ENCODE results near the gene IVD.

IVD gene

DNA sequence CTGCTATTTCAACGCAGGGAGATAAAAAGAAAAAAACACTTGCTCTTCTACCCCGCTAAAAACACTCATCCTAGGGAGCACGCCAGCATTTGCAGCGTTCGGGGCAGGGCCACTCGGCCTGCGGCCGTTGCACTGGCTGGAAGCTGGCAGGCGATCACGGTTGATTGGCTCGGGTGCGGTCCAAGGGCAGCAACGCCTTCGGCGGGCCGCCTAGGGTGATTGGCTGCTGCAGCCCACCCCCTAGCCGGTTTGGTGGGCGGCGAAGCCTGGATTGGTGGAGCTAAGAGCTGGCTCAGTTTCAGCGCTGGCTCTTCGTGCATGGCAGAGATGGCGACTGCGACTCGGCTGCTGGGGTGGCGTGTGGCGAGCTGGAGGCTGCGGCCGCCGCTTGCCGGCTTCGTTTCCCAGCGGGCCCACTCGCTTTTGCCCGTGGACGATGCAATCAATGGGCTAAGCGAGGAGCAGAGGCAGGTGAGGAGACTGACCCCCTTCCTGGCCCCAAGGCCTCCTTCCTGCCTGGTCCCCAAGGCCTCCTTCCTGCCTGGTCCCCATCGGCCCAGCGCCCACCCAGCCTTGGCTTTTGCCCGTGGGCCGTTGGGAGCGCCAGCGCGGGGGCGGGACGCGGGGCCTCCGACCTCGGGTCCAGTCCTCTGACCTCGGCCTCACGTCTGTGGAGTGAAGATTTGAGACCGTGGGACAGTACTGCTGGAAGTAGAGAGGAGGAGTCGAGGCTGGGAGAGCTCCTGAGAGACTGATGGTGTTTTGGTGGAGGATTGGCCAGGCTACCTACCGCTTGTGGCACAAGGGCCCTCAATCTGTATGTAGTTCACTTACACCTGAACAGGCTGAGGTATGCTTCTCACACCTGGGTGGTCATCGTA is at the start of gene IVD:
TSS of gene IVD (plus strand) at position 295 of the 881 bp plus-strand sequence. CDS start at position 328, 33 bp downstream.
- peak; percentile 85 for DNase-seq

DNA sequence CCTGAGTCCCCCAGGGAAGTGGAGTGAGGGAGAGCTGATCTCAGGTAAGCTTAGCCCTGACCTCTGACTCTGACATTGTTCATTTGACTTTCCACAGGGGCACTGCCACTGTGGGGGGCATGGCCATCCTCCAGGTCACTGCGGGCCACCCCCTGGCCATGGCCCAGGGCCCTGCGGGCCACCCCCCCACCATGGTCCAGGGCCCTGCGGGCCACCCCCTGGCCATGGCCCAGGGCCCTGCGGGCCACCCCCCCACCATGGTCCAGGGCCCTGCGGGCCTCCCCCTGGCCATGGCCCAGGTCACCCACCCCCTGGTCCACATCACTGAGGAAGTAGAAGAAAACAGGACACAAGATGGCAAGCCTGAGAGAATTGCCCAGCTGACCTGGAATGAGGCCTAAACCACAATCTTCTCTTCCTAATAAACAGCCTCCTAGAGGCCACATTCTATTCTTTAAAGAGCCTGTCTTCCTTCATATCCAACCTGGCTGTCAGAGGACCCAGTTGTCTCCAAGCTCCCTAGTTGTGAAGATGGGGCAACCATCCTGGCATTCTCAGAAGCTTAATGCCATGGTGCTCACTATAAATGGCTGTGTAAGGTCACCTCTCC is 49.5 kb upstream of the IVD start:
- DNase-seq, result no peak

DNA sequence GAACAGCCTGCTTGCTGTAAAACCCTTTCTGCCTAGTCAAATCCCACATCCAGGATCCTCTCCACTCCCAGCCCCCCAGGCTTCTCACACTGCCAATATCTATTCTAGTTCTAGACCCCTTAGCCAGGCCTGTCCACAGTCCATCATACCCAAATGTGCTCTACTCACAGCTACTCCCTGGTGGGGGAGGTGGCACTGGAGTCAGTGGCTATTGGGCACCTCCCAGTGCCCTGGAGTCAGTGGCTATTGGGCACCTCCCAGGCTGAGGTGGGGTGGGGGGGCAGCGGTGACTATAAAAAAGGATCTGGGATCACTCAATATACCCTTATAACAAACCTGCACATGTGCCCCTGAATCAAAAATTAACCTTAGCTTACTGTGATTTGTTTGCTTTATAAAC is 48.3 kb upstream of the IVD start:
- no peak for DNase-seq

DNA sequence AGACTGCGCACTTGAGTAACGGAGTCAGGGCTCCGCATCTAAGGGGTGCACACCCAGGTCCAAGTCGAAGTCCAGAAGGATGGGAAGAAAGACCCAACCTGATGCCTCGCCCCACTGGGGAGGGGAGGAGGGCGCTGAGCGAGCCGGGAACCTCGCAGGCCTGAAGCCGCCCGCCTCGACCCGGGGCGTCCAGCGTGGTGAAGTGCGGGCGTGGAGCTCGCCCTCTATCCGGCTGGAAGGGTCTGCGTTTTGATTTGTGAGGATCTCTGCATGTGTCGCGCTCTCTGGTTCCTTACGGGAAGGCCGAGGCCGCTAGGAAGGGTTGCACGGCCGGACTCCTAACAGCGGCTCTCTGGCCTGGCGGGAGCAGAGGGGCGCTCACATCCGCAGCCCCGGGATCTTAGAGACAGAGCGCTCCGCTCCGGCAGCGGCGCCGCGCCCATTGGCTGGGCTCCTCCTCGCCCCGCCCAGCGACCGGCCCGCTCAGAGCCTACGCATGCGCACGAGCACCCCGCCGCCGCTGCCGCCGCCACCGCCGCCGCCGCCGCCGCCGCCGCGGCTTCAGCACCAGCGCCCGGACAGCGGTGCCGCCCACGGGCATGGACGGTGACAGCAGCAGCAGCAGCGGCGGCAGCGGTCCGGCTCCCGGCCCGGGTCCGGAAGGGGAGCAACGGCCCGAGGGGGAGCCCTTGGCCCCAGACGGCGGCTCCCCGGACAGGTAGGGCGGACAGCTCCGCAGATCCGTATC is 47.7 kb upstream of the IVD start, which contains the start of gene DISP2:
TSS of gene DISP2 (plus strand) at position 497 of the 748 bp plus-strand sequence. CDS start at position 600, 103 bp downstream.
- peak; percentile 63 for DNase-seq

DNA sequence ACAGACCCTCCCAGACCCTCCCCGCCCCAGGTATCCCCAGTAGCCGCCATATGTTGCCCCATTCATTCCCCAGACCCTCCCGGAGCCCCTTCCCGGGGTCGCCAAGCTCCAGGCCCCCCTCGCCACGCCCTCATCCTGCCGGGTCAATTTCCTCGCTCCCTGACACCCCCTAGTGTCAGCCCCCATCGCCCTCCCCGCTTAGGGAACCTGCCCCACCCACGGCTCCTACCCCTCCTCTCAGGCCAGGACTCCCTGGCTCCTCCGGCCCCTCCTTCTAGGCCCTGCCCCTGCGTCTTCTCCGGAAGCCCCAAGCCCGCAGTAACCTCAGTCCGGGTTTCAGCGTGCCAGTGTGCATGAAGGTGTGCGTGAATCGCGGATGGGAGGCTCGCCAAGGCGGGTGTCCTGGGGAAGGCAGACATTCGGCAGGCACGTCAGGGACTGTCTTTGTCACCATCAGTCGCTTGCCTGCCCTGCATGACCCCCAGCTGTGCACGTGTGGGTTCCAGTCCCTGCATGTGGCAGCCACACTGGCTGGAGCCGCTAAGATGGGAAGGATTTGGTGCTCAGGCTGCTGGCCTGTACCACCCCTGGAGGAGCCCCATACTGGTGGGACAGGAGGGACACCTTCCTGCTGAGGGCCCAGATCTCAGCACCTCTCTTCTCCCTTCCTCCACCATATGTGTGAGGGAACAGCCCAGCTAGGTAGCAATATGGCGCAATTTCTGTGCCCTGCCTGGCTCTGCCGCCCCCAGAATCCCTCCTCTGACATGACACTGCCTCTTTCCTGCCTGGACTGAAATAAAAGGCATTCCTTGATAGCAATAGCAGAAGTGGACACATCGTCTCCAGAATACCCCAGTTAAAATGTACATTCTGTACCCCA is 46.9 kb upstream of the IVD start:
- no peak for DNase-seq

DNA sequence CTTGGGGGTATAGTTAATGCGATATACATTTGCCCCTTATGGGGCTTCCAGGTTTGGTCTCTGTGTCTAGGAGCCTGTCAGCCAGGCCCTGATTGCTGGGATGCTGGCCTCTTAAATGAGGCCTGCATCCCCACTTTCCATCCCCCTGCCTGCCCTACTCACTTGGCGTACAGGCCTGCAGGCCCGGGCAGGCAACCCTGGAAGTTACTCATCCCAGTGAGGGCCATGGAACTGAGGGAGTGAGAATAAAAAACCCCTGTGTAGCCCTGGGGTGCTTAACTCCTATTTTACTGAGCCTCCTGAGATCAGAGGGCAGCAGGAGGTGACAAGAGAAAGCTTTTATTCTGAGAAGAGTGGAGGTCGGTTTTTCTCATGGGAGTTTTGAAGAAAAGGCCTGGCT is 45.6 kb upstream of the IVD start:
- no peak for DNase-seq

DNA sequence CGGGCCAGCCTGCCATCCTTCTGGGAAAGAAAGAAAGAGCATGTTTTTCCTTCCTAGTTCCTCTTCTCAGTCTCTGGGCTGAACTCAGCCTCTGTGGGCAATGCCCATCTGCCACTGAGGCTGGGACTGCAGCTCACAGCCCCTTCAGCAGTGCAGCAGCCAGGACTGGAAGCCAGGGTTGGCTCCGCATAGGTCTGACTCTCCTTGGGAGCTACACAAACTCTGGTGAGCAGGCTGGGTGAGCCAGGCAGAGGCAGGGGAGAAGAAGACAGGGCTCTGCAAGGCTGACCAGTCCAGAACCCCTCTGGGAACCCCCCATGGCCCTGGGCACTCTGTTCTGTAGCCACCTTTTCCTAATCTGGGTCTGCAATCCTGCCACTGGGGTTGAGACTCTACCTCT is 44.0 kb upstream of the IVD start:
- no peak for DNase-seq

DNA sequence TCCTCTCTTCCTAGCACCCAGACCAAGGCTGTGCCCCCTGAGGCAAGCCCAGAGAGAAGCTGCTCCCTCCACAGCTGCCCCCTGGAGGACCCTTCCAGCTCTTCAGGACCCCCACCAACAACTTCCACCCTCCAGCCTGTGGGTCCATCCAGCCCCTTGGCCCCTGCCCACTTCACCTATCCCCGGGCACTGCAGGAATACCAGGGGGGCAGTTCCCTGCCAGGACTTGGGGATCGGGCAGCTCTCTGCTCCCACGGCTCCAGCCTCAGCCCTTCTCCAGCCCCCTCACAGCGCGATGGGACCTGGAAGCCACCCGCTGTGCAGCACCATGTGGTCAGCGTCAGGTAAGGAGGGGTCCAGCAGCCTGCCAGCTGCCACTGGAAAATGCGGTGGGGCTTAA is 42.0 kb upstream of the IVD start:
- no peak for DNase-seq

DNA sequence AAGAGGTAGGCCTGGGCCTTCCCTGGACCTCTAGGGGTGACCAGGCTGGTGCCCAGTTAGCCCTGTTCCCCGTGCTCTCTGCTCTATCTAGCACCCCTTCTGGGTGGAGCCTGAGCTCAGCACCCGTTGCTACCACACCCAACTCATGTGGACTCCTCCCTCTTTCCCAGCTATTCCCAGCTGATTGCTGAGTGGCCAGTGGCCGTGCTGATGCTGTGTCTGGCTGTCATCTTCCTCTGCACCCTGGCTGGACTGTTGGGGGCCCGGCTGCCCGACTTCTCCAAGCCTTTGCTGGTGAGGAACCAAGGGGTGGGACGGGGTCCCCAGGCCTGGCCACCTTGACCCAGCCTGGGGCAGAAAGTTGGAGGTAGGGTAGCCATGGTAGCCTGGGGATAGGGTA is 41.3 kb upstream of the IVD start:
- DNase-seq, result no peak

DNA sequence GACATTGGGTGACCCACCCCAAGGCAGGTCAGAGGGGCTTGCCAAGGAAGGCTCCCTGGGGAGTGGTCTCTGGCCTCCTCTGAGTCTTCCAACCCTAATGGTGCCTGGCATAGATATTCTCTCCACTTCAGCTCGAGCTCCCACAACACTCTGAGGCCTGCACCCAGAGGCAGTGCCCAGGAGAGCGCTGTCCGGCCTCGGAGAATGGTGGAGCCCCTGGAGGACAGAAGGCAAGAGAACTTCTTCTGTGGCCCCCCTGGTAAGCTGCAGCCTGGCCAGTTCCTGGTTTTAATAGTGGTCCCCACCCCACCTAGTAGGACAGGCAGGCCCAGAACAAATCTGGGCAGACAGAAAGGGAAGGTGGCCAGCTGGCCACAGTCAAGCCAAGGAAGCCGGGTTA is 40.6 kb upstream of the IVD start:
- no peak for DNase-seq

DNA sequence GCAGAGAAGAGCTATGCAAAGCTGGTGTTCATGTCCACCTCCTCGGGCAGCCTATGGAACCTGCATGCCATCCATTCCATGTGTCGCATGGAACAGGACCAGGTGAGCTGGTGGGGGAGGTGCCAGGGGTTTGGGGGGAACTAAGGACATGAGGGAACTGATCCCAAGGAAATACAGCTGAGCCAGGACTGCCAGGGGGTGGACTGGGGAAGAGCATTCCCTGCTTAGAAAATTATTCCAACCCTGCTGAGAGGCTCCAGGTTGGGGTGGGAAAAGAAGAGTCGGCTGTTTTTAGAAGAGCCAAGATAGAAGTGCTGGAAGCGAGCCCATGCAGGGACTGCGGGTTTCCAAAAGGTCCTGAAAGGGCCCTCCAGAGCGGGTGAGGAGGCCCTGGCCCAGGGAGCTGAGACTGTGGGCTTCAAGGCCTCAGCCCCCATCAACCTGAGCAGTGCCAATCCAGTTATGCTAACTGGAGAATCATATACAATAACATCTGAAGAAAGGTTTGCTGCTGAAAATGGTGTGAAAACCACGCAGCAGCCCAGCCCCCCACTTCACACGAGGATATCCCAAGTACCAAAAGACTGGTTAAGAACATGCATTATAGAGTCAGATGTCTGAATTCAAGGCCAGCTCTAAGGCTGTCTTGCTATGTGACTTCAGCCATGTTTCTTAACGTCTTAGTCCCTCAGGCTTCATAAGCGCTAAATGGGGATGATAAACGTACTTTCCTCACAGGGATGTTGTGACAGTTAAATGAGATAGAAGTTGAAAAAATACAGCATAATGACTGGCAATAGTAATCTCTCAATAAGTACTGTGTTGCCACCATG is 39.8 kb upstream of the IVD start:
- no peak for DNase-seq

DNA sequence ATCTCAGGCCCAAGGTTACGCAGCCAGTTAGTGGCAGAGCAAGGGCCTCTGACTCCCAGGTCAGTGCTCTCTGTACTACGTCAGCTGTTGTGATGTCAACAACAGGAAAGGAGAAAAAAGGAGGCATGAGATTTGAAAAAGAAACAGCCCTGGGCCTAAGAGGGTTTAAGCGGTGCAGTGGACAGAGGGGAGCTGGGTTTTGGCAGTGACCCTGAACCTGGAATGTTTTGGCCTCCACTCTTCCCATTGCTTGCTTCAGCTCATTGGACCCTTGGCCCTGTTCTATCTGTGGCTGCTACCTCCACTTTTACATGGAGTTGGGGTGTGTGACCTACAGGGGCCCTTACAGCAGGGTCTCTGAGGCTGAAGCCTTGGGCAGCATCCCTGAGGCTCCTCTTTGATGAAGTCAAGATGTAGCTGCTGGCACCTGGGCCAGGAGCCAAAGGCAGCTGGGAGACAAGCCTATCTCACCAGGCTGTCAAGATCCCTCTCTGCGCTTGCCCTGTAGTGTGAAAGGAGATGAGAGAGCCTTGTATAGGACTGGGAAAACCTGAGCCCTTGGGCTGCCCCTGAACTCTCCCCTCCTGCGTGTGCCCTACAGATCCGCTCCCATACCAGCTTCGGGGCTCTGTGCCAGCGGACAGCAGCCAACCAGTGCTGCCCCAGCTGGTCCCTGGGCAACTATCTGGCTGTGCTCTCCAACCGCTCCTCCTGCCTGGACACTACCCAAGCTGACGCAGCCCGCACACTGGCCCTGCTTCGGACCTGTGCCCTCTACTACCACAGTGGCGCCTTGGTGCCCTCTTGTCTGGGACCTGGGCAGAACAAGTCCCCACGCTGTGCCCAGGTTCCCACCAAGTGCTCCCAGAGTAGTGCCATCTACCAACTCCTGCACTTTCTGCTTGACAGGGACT is 38.9 kb upstream of the IVD start:
- DNase-seq, result peak; percentile 67

DNA sequence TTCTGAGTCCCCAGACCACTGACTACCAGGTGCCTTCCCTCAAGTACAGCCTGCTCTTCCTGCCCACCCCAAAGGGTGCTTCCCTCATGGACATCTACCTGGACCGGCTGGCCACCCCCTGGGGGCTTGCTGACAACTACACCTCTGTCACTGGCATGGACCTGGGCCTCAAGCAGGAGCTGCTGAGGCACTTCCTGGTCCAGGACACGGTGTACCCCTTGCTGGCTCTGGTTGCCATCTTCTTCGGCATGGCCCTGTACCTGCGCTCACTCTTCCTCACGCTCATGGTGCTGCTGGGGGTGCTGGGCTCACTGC is 38.3 kb upstream of the IVD start:
- no peak for DNase-seq

DNA sequence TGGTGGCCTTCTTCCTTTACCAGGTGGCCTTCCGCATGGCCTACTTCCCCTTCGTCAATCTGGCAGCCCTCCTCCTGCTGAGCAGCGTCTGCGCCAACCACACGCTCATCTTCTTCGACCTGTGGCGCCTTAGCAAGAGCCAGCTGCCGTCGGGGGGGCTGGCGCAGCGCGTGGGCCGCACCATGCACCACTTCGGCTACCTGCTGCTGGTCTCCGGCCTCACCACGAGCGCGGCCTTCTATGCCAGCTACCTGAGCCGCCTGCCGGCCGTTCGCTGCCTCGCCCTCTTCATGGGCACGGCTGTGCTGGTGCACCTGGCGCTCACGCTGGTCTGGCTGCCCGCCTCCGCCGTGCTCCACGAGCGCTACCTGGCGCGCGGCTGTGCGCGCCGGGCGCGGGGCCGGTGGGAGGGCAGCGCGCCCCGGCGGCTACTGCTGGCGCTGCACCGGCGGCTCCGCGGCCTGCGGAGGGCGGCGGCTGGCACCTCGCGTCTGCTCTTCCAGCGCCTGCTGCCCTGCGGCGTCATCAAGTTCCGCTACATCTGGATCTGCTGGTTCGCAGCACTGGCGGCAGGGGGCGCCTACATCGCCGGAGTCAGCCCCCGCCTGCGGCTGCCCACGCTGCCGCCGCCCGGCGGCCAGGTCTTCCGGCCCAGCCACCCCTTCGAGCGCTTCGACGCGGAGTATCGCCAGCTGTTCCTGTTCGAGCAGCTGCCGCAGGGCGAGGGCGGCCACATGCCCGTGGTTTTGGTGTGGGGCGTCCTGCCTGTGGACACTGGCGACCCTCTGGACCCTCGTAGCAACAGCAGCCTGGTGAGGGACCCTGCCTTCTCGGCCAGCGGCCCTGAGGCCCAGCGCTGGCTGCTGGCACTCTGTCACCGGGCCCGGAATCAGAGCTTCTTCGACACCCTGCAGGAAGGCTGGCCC is 37.6 kb upstream of the IVD start:
- DNase-seq, result no peak

DNA sequence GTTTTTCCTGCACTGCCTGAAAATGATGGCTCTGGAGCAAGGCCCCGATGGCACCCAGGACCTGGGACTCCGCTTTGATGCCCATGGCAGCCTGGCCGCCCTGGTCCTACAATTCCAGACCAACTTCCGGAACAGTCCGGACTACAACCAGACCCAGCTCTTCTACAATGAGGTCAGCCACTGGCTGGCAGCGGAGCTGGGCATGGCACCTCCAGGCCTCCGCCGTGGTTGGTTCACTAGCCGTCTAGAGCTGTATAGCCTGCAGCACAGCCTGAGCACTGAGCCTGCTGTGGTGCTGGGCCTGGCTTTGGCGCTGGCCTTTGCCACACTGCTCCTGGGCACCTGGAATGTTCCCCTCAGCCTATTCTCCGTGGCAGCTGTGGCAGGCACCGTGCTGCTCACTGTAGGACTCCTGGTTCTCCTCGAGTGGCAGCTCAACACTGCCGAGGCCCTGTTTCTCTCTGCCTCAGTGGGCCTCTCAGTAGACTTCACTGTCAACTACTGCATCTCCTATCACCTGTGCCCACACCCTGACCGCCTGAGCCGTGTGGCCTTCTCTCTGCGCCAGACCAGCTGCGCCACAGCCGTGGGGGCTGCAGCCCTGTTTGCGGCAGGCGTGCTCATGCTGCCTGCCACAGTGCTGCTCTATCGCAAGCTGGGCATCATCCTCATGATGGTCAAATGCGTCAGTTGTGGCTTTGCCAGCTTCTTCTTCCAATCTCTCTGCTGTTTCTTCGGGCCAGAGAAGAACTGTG is 36.7 kb upstream of the IVD start:
- no peak for DNase-seq

DNA sequence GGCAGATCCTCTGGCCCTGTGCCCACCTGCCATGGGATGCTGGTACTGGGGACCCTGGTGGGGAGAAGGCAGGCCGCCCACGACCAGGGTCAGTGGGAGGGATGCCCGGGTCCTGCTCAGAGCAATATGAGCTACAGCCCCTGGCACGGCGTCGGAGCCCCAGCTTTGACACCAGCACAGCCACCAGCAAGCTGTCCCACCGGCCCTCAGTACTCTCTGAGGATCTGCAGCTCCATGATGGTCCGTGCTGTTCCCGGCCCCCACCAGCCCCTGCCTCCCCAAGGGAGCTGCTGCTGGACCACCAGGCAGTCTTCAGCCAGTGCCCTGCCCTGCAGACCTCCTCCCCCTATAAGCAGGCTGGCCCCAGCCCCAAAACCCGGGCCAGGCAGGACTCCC is 36.1 kb upstream of the IVD start:
- DNase-seq, result no peak

DNA sequence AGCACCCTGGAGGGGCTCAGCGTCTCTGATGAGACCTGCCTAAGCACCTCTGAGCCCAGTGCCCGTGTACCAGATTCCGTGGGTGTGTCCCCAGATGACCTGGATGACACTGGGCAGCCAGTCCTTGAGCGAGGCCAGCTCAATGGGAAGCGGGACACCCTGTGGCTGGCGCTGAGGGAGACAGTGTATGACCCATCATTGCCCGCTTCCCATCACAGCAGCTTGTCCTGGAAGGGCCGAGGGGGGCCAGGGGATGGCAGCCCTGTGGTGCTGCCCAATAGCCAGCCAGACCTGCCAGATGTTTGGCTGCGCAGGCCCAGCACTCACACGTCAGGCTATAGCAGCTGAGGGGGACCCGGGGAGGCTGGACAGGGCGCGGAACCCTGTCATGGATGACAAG is 35.6 kb upstream of the IVD start:
- DNase-seq, result no peak

DNA sequence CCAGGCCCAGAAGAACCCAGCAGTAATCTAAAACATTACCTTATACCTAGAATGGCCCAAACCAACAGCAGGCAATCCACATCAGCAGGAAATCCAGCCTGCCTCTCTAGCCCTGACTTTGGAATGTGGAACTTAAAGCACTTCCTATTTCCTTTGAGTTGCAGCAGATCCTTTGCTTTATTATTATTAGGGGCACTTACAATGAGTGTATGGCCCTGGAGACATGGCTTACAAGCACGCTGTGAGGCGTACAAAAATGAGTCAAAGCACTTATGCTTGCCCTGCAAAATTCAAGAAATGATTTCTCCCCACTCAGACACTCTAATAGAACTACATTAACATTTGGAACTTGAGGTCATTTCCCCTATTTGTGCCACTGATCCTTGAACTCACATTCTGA is 32.6 kb upstream of the IVD start:
- no peak for DNase-seq

DNA sequence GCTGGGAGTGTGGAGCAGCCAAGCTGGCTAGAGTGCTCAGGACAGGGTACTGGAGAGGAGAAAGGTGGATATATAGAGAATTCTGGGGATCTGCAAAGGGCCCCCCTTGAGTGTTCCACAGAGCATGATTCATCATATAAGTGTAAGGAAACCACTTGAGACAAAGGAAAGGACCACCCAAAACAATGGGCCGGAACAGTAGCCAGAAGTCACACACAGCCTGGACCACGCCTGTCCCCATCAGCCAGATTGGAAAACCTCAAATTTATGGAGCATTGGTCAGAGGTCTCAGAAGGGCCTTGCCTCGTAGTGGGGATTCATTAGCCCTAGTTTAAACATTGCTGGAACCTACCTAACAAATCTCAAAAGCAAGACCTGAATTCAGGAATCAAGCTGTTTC is 28.0 kb upstream of the IVD start:
- no peak for DNase-seq
